Retinal pigment epithelial cell (primary cell): ENCODE measurements around the gene GSTM1.

Source experiments
- DNase-seq: peaks from one replicate; pipeline ENCODE4 v3.0.0-alpha.2; 2010; ENCODE audit warnings: low read depth
- H3K4me3 ChIP-seq: 2 replicates; pipeline ENCODE4 v1.5.1; 2011; ENCODE audit warnings: mild to moderate bottlenecking, low read length, control low read depth, moderate library complexity
- TF ChIP-seq, protein P1 (sequence below): conservative IDR thresholded peaks from 2 replicates; pipeline ENCODE4 v1.5.1; 2011; ENCODE audit warnings: low read depth, low read length, control low read depth, inconsistent platforms

GSTM1 gene

DNA sequence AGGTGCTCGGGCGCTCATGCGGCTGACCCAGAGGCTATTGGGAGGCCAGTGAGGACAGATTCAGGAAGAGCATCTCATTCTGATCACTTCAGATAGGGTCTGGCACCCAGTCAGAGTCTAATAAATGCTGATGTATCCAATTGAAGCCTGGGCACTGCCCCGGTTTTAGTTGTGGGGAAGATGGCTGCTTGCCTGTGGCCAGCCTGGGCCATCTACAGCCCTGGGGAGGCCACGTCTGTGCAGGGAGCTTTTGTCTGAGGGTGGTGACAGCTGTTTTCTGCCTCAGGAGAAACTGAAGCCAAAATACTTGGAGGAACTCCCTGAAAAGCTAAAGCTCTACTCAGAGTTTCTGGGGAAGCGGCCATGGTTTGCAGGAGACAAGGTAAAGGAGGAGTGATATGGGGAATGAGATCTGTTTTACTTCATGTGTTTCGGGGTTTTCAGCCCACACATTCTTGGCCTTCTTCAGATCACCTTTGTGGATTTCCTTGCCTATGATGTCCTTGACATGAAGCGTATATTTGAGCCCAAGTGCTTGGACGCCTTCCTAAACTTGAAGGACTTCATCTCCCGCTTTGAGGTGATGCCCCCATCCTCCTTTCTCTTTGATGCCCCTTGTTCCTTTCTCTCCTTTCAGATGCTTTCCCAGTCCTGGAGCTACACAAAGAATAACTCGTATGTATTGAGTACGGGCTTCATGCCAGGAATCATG, 27.2 kb downstream of the GSTM1 start:
- H3K4me3 ChIP-seq, result no peak overlapping the region
- no peak for DNase-seq
- TF ChIP-seq, protein P1, sequence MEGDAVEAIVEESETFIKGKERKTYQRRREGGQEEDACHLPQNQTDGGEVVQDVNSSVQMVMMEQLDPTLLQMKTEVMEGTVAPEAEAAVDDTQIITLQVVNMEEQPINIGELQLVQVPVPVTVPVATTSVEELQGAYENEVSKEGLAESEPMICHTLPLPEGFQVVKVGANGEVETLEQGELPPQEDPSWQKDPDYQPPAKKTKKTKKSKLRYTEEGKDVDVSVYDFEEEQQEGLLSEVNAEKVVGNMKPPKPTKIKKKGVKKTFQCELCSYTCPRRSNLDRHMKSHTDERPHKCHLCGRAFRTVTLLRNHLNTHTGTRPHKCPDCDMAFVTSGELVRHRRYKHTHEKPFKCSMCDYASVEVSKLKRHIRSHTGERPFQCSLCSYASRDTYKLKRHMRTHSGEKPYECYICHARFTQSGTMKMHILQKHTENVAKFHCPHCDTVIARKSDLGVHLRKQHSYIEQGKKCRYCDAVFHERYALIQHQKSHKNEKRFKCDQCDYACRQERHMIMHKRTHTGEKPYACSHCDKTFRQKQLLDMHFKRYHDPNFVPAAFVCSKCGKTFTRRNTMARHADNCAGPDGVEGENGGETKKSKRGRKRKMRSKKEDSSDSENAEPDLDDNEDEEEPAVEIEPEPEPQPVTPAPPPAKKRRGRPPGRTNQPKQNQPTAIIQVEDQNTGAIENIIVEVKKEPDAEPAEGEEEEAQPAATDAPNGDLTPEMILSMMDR, result no peak

DNA sequence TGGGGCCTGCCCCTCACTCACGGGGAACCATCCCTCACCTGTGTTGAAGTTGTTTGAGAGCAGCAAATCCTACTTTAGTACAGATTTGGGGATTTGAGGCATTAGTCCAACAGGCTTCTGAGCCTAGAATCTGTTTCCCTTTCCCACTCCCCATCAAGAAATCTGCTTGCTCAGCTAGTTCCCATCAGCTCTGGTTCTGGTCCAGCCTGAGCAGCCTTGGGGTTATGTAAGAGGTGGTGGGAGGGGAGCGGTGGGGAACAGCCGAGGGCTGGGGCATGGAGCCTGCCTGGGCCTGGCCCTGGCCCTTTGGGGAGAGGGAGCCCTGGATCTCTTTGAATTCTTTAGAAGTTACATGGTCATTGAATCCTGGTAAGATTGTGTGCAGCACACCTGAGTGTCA, 28.5 kb downstream of the GSTM1 start:
- DNase-seq, result no peak
- TF ChIP-seq, protein P1, result no peak
- no peak overlapping the region for H3K4me3 ChIP-seq

DNA sequence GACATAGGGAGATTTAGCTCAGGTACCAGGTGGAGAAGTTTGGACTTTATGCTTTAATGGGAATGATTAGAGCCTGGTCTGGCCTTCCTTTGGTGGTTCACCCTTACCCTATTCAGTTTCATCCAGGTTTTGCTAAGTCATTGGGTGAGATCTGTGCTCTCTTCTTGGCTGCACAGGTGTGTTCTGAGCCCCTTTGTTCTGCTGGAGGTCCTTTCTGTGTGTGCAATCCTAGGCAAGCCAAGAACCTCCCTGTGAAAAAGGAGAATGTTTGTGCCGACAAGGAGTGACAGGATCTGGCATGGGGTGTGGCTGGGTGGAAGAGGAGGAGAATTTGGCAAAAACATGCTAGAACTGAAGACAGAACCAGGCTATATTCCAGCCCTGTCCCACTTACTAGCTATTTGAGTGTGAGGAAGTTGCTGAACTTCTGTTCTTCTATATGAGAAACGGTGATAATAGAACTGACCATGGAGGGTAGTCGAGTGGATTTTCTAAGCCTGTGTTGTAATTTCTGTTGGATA, 29.0 kb downstream of the GSTM1 start:
- TF ChIP-seq, protein P1, result no peak
- DNase-seq, result no peak
- H3K4me3 ChIP-seq, result no peak overlapping the region

DNA sequence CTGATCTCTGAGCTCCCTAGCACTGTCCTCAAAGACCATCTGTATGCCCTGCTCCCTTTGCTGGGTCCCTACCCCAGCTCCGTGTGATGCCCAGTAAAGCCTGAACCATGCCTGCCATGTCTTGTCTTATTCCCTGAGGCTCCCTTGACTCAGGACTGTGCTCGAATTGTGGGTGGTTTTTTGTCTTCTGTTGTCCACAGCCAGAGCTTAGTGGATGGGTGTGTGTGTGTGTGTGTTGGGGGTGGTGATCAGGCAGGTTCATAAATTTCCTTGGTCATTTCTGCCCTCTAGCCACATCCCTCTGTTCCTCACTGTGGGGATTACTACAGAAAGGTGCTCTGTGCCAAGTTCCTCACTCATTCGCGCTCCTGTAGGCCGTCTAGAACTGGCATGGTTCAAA, 30.1 kb downstream of the GSTM1 start:
- TF ChIP-seq, protein P1, result no peak
- no peak overlapping the region for H3K4me3 ChIP-seq

DNA sequence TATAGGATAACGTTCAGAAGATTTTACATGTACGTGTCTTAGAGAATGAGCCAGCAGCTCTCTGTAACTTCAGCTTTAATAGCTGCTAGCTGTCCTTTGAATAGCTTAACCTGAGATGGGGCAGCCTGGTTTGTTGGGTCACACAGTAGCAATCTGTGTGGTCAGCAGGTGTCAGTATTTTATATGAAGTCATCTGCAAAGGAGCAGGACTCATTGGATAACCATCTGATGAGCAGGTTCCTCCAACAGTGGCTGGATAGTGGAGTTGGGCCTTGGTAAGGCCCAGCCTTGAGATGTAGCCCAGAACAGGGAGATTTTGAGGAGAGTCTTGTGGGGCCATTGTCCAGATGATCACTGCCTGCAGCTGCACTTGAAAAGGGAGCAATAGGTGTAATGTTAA, 30.9 kb downstream of the GSTM1 start:
- TF ChIP-seq, protein P1, result peak; percentile 12
- no peak for DNase-seq
- no peak overlapping the region for H3K4me3 ChIP-seq

More for the DNA sequence above, 30.1 kb downstream of the GSTM1 start:
- no peak for DNase-seq

DNA sequence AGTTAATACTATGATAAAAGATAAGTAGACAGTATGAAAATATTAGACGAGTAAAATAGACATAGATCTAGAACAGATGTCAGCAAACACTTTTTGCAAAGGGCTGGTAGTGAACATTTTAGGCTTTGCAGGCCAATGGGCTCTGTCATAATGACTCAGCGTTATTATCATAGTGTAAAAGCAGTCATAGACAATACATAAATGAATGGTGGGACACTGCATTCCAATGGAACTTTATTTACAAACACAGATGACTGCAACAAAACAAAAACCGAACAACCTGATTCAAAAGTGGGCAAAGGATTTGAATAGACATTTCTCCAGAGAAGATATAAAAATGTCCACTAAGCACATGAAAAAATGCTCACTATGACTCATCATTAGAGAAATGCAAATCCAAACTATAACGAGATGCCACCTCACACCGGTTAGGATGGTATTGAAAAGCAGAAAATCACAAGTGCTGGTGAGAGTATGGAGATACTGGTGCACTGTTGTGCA, 31.8 kb downstream of the GSTM1 start:
- TF ChIP-seq, protein P1, result no peak
- no peak for DNase-seq
- no peak overlapping the region for H3K4me3 ChIP-seq

DNA sequence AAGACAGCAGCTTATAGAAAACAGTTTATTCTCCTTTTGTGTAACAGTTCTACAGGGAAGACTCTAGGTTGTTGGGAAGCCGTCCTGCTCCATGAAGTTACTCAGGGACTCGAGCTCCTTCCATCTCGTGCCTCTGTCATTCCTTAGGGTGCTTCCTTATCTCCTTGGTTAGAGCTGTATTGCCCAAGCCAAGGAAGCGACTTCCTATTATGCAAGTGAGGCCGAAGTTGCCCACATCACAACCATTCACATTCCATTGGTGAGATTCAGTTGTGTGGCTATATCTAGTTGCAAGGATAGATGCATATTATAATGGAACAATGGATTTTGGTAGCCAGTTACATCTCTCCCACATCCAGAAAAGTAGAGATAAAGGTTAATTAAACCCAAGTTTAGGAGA, 33.4 kb downstream of the GSTM1 start:
- no peak for DNase-seq
- no peak overlapping the region for H3K4me3 ChIP-seq
- TF ChIP-seq, protein P1, result no peak
